Eye (tissue), 1 donor: Measurements from ENCODE around the gene GRB10.
"Not testable (repeated sequence)": the region's sequence is repeated elsewhere in the genome, so short reads cannot be mapped to it uniquely, and the experiment has no call there.

Experiments used
- DNase-seq: peaks from one replicate; pipeline ENCODE4 v3.0.0-alpha.2; 2015

The GRB10 gene

GRCh38 chr7:50565977-50566376, 216.7 kb downstream of the GRB10 start:
- DNase-seq, result no peak

- no peak for DNase-seq
Measured at GRCh38 chr7:50565559-50565916, 217.2 kb downstream of the GRB10 start.

DNA sequence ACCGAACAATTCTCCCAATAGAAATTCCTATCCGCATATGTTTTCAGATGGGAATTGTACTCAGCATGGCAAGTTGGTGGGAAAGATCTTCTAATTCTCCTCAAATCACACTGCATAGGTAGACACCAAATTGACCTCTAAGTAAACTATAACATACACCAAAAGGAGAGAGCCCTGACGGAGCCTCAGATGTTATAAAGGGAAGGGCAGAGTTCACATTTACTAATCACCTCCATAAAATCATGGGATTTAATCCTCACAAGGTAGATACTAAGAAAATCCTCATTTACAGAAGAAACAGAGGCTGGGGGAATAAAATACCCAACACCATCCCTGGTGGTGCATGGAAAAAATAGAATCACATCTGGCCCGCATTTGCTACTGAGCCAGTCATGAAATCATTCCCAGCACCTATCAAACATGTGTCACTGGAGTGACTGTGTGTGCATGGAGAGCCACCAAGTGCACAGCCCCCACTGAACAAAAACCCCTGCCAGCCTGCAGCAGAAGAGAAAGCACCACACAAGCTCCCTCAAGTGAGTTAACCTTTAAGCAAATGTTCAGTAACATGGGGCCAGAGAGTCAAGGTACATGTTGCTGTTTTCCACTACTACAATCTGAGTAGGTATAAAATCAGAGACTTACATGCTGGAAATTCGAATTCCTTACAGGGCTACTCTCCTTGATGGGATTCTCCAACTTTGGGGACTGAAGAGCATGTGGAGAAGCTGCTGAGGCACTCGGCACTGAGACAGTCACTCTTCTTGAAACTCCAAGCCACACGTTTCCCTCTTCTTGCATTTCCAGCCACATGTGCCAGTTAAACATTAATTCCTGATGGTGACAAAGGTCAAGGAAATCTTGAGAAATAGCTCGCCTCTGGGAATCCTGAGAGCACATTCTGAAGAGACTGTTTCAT, 217.8 kb downstream of the GRB10 start, which contains the start of gene DDC:
Gene DDC, minus strand, starts transcription at position 766 of the 919 bp plus-strand sequence. CDS start 21,320 bp downstream, outside the sequence.
- DNase-seq, result no peak

- DNase-seq, result no peak
Measured at GRCh38 chr7:50564171-50564570, 218.5 kb downstream of the GRB10 start.

DNA sequence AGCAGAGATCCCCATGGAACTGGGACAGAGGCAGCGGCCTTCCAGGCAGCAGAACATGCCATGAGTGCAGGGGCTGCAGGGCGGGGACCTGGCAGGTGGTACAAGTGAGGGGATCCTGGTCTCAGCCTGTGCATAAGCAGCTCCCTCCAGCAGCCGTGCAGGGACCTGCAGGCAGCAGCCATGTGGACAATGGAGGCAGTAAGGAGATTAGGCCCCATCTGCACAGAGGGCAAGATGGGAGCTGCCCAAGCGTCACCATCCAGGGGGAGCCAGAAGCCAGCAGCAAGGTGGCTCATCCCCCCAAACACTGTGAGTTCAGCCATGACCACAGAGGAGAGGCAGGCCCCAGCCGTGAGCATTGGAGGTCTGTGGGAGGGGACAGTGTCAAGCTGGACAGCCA, 220.6 kb downstream of the GRB10 start:
- DNase-seq, result no peak

- peak; percentile 78 for DNase-seq
Measured at GRCh38 chr7:50560865-50561351, 221.8 kb downstream of the GRB10 start.

- DNase-seq, result no peak
Measured at GRCh38 chr7:50559881-50560280, 222.8 kb downstream of the GRB10 start.

GRCh38 chr7:50558294-50559053, 224.2 kb downstream of the GRB10 start:
- no peak for DNase-seq

GRCh38 chr7:50557099-50557498, 225.6 kb downstream of the GRB10 start:
- peak; percentile 31 for DNase-seq

- no peak for DNase-seq
Measured at GRCh38 chr7:50556247-50556991, 226.3 kb downstream of the GRB10 start.

GRCh38 chr7:50555594-50556140, 227.0 kb downstream of the GRB10 start:
- no peak for DNase-seq

DNA sequence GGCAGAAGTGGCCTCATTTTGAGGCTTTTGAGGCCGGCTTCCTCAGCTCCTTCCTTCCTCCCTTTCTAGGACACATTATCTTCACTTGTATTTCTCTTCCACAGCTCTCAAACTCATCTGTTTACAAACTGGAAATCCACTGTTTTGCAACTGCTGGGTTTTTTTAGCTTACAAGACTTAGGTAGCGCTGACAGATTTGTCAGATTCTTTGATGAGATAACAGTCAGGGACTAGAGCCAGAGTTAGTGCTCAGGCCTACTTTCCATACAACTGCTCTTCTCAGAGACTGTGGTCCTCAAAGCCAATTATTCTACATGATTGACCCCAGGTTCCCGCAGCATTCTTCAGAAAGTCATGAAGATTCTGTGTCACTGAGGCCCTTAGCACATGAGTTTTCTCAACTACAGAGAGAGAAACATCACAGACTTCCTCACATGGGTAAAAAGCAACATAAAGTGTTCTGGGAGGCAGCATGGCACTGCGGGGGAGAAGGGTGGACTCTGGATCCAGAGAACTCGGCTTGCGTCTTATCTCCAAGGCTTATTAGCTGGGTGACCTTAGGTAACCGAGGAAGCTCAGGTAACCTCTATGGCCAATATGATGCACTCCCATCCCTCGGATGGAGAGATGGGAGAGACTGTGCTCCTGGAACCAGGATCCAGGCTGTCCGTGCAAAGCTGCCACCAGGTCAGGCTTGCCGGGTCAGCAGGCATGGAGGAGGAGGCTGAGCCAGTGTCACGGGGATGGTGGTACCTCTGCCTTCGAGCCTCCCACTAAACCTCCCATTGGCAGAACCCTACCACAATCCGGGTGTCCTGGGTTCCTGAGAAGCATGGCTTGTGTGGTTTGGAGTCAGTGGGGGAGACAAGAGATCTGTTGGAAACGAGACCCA, 228.0 kb downstream of the GRB10 start:
- DNase-seq, result no peak

DNA sequence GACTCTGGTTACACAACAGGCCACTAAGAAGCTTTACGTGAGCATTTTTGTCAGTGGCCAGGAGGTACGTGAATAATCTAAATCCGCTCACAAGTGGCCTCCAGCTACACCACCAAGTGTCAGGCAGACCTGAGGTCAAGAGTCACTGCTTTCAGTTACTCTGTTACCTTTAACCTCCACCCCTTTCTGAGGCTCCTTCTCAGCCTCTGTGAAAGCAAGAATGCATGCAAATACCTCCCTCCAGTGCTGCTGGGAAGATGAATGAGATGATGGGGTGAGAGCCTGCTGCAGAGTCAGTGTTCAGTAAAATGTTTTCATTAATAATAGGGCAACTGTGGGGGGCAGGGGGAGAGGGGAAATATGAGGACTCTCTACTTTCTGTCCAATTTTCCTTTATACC, 228.7 kb downstream of the GRB10 start:
- DNase-seq, result no peak

- DNase-seq, result peak; percentile 73
Measured at GRCh38 chr7:50552921-50553320, 229.8 kb downstream of the GRB10 start.

- DNase-seq, result peak; percentile 28
Measured at GRCh38 chr7:50552139-50552538, 230.6 kb downstream of the GRB10 start.

DNA sequence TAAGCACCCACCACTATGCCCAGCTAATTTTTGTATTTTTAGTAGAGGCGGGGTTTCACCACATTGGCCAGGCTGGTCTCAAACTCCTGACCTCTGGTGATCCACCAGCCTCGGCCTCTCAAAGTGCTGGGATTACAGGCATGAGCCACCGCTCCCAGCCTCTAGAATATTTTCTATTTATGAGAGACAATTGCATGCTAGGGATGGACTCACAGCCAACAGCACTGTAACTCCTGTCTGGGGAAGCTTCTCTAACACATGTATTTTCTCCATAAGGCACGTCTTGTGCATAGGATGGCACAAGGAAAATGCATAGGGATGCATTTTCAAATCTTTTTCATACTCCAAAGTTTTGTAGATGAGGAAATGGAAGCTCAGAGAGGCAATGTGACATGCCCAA, 237.1 kb downstream of the GRB10 start:
- DNase-seq, result not testable (repeated sequence)

DNA sequence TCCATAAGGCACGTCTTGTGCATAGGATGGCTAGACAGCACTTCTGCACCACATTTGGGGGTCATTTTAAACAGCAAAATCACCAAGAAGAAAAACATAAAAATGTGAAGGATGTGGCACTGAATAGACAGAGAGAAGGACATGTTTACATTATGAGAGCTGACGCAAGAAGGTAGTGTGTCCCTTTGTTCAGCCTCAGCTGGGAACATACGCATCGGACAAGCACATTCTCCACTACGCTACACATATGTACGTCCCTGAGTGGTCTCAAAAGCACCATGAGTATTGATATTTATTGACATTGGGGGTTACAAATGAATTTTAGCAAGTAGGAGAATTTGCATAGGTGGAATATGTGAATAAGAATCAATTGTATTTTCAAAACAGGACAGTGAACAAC, 237.7 kb downstream of the GRB10 start:
- no peak for DNase-seq

GRCh38 chr7:50543776-50544442, 238.8 kb downstream of the GRB10 start:
- DNase-seq, result no peak

DNA sequence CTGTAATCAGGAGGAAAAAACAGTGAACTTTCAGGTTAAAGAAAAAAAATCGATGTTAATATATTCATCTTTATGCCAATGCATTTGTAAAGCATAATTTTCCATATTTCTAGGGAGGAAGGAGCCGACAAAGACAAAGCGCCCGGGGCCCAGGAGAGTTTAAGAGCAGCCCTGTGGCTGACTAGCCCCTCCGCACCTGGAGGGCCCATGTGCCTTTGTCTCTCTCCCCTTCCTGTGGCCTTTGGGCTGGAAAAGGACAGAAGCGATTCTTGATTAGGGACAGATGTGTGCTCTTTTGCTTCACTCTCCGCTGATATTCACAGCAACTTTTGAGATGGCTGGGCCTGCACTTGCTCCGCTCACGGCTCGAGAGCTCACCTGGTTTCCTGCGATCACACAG, 240.6 kb downstream of the GRB10 start:
- no peak for DNase-seq

DNA sequence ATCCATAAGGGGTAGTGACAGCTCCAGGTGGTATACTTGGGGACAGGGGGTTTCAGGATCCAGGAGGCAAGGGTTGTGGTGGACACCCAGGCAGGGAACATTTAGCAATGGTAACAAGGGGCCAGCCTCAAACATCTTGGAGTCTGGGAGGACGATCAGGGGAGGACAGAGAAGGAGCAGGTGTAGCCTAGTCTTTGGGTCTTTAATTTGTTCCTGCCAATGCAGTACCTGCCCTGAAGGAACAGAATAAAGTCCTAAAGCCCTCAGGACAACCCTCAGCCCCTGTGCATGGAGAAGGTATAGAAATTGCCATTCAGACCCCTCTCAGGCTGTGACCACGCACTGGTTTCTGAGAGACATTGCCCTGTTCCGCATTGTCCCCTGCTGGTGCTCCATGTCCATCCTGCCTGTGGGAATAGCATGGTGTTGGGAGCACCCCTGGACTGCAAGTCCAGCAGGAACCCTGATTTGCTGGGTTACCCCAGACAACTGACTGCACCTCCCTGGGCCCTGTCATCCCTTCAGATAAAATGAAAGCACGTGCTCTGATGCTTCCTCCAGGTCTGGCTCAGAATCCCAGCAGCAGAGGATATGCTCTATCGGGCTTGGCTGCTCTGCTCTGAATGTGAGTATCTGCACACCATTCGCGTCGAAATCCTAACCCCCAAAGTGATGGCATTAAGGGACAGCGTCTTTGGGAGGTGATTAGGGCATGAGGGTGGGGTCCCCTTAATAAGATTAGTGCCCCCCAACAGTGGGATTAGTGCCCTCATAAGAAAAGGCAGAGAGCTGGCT, 241.7 kb downstream of the GRB10 start:
- no peak for DNase-seq
